AG10803 (cell line): ENCODE results near the gene IGSF9B.

ENCODE experiments used
- DNase-seq: peaks from one replicate; pipeline ENCODE4 v3.0.0; 2010; ENCODE audit warnings: low read depth
- H3K4me3 ChIP-seq: 2 replicates; pipeline ENCODE4 v1.5.1; 2011; ENCODE audit warnings: mild to moderate bottlenecking, low read length, control low read depth
- CTCF ChIP-seq: conservative IDR thresholded peaks from 2 replicates; pipeline ENCODE4 v1.5.1; 2011; ENCODE audit warnings: mild to moderate bottlenecking, low read length, control low read depth, inconsistent platforms

The IGSF9B gene

GRCh38 chr11:133920109-133920990, 36.4 kb downstream of the IGSF9B start:
- H3K4me3 ChIP-seq: no peak overlapping the region
- TF ChIP-seq CTCF: no peak
- DNase-seq: no peak

GRCh38 chr11:133919330-133920108, 37.2 kb downstream of the IGSF9B start:
- DNase-seq: no peak
- no peak overlapping the region for H3K4me3 ChIP-seq
- TF ChIP-seq CTCF: no peak

GRCh38 chr11:133918608-133919260, 38.0 kb downstream of the IGSF9B start:
- no peak overlapping the region for H3K4me3 ChIP-seq
- TF ChIP-seq CTCF: no peak
- DNase-seq: no peak

- TF ChIP-seq CTCF: no peak
- no peak for DNase-seq
- no peak overlapping the region for H3K4me3 ChIP-seq
Observed at GRCh38 chr11:133917921-133918607, 38.7 kb downstream of the IGSF9B start.

GRCh38 chr11:133916784-133917440, 39.9 kb downstream of the IGSF9B start:
- TF ChIP-seq CTCF: no peak
- H3K4me3 ChIP-seq: no peak overlapping the region
- no peak for DNase-seq

- TF ChIP-seq CTCF: no peak
- no peak overlapping the region for H3K4me3 ChIP-seq
- no peak for DNase-seq
Observed at GRCh38 chr11:133913761-133914160, 43.0 kb downstream of the IGSF9B start.
